Neural cell (in vitro differentiated cells): ENCODE measurements around the gene HEATR9. TPM values are rescaled to one million over a fixed set of nuclear protein-coding genes. Genes with fewer than 3 reads are reported as not detected.

Source experiments
- H2AFZ ChIP-seq: fragments of 200-600, 300-800 bp; sonication (generic), shearing (Covaris generic); 2 replicates; pipeline ENCODE4 v1.6.0; 2014; ENCODE audit warnings: low read depth, mild to moderate bottlenecking, antibody characterized with exemption, low read length, moderate library complexity
- H3F3A ChIP-seq: fragments of 200-600 bp; shearing (Covaris generic); 2 replicates; pipeline ENCODE4 v1.6.1; 2016; ENCODE audit warnings: mild to moderate bottlenecking, moderate library complexity, mixed read lengths, antibody characterized with exemption, low read length; ENCODE audit not compliant: insufficient read depth, poor library complexity, severe bottlenecking
- H3K27ac ChIP-seq: fragments of 200-600, 300-800 bp; sonication (generic), shearing (Covaris generic); 2 replicates; pipeline ENCODE4 v1.5.1; 2014; ENCODE audit warnings: mild to moderate bottlenecking, low read length, moderate library complexity
- H3K27me3 ChIP-seq: fragments of 300-800, 200-600 bp; sonication (generic), shearing (Covaris generic); 2 replicates; pipeline ENCODE4 v1.6.0; 2014; ENCODE audit warnings: mild to moderate bottlenecking, low read depth, low read length, moderate library complexity; ENCODE audit not compliant: insufficient read depth
- H3K36me3 ChIP-seq: fragments of 300-800, 200-600 bp; sonication (generic), shearing (Covaris generic); 2 replicates; pipeline ENCODE4 v1.5.1; 2014; ENCODE audit warnings: mild to moderate bottlenecking, antibody characterized with exemption, low read length, moderate library complexity; ENCODE audit not compliant: insufficient read depth
- H3K4me2 ChIP-seq: fragments of 300-800, 200-600 bp; sonication (generic), shearing (Covaris generic); 2 replicates; pipeline ENCODE4 v1.6.0; 2014; ENCODE audit warnings: mild to moderate bottlenecking, low read length
- H3K4me3 ChIP-seq: fragments of 300-800, 200-600 bp; sonication (generic), shearing (Covaris generic); 2 replicates; pipeline ENCODE4 v1.5.1; 2014; ENCODE audit warnings: mild to moderate bottlenecking, low read length, moderate library complexity
- H3K79me2 ChIP-seq: fragments of 200-600 bp; shearing (Covaris generic); replicated peaks from 2 replicates; pipeline ENCODE4 v1.6.0; 2014; ENCODE audit warnings: mild to moderate bottlenecking, low read length, moderate library complexity; ENCODE audit not compliant: insufficient read depth
- H3K9ac ChIP-seq: fragments of 300-800, 200-600 bp; sonication (generic), shearing (Covaris generic); 2 replicates; pipeline ENCODE4 v1.6.1; 2016; ENCODE audit warnings: mild to moderate bottlenecking, low read length, mixed read lengths
- H3K9me2 ChIP-seq: fragments of 200-600 bp; shearing (Covaris generic); 2 replicates; pipeline ENCODE4 v1.6.1; 2016; ENCODE audit warnings: mild to moderate bottlenecking, low read length, mixed read lengths; ENCODE audit not compliant: insufficient read depth
- H3K9me3 ChIP-seq: fragments of 200-600, 300-800 bp; sonication (generic), shearing (Covaris generic); 2 replicates; pipeline ENCODE4 v1.6.1; 2016; ENCODE audit warnings: mild to moderate bottlenecking, mixed run types, low read length, moderate library complexity, mixed read lengths
- H4K20me1 ChIP-seq: fragments of 200-600 bp; shearing (Covaris generic); 2 replicates; pipeline ENCODE4 v1.6.1; 2016; ENCODE audit warnings: mild to moderate bottlenecking, mixed run types; ENCODE audit not compliant: insufficient read depth
- CTCF ChIP-seq: fragments of 450-650 bp; IDR thresholded peaks from 2 replicates; pipeline ENCODE4 v1.5.1; 2014; ENCODE audit warnings: antibody characterized with exemption, mild to moderate bottlenecking, moderate library complexity; ENCODE audit not compliant: poor library complexity, severe bottlenecking
- EP300 ChIP-seq: fragments of 450-650 bp; conservative IDR thresholded peaks from 2 replicates; pipeline ENCODE4 v1.6.1; 2014; ENCODE audit warnings: antibody characterized with exemption, mild to moderate bottlenecking, moderate library complexity; ENCODE audit not compliant: poor library complexity, severe bottlenecking
- EZH2 ChIP-seq: fragments of 200-600, 300-800 bp; shearing (Covaris generic), sonication (generic); IDR thresholded peaks from 2 replicates; pipeline ENCODE4 v1.6.1; 2014; ENCODE audit warnings: antibody characterized with exemption, low read length, borderline replicate concordance, mild to moderate bottlenecking; ENCODE audit not compliant: insufficient read depth, poor library complexity, severe bottlenecking
- MXI1 ChIP-seq: fragments of 450-650 bp; conservative IDR thresholded peaks from 2 replicates; pipeline ENCODE4 v1.6.1; 2014; ENCODE audit warnings: antibody characterized with exemption, mild to moderate bottlenecking; ENCODE audit not compliant: poor library complexity, severe bottlenecking
- POLR2AphosphoS5 ChIP-seq: IDR thresholded peaks from 2 replicates; pipeline ENCODE4 v1.6.1; 2012
- RAD21 ChIP-seq: fragments of 450-650 bp; conservative IDR thresholded peaks from 2 replicates; pipeline ENCODE4 v1.6.1; 2014; ENCODE audit warnings: antibody characterized with exemption, mild to moderate bottlenecking, moderate library complexity
- SMC3 ChIP-seq: fragments of 450-650 bp; conservative IDR thresholded peaks from 2 replicates; pipeline ENCODE4 v1.6.1; 2014; ENCODE audit warnings: antibody characterized with exemption, mild to moderate bottlenecking, moderate library complexity; ENCODE audit not compliant: poor library complexity
- TAF1 ChIP-seq: IDR thresholded peaks from 2 replicates; pipeline ENCODE4 v1.6.1; 2012; ENCODE audit warnings: low read depth
- polyA plus RNA-seq: library from polyadenylated mRNA; depleted of rRNA; stranded (reverse); fragments of >200 nt; gene quantifications from 2 replicates; pipeline ENCODE4 v1.2.3, GENCODE V29; 2014
- TF ChIP-seq, protein P1 (sequence below): IDR thresholded peaks from 2 replicates; pipeline ENCODE4 v1.6.1; 2012; ENCODE audit warnings: borderline replicate concordance

HEATR9 gene
- polyA plus RNA-seq, 1 donor from 2014 or later, result not detected

DNA sequence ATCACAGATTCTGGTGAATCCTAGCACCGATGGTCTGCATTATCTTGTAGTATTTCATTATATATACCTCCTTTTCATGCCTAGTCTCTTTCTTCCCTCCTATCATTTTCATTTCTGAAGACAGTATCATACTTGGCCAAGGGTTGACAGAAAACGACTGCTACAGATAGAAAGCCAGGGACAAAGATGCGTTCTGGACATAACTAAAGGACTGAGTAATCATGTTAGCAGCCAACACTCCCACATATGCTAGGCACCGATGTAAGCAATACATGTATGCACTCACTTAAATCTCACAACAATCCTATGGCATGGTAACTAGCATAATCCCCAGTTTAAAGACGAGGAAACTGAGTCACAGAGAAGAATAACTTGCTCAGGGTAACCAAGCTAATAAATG is 39.0 kb upstream of the HEATR9 start:
- H3K4me2 ChIP-seq, result no peak overlapping the region
- no peaks in the 10 kb centered on the region for H3K27me3 ChIP-seq
- H3K9me3 ChIP-seq, result no peaks in the 10 kb centered on the region
- no peaks in the 10 kb centered on the region for H3F3A ChIP-seq
- H3K36me3 ChIP-seq, result no peaks in the 10 kb centered on the region
- no peaks in the 10 kb centered on the region for H3K79me2 ChIP-seq
- H3K27ac ChIP-seq, result no peak overlapping the region
- no peak overlapping the region for H3K9ac ChIP-seq
- H3K9me2 ChIP-seq, result no peaks in the 10 kb centered on the region
- H4K20me1 ChIP-seq, result no peaks in the 10 kb centered on the region
- H3K4me3 ChIP-seq, result no peak overlapping the region
- no peak for TF ChIP-seq SMC3
- no peak overlapping the region for H2AFZ ChIP-seq

DNA sequence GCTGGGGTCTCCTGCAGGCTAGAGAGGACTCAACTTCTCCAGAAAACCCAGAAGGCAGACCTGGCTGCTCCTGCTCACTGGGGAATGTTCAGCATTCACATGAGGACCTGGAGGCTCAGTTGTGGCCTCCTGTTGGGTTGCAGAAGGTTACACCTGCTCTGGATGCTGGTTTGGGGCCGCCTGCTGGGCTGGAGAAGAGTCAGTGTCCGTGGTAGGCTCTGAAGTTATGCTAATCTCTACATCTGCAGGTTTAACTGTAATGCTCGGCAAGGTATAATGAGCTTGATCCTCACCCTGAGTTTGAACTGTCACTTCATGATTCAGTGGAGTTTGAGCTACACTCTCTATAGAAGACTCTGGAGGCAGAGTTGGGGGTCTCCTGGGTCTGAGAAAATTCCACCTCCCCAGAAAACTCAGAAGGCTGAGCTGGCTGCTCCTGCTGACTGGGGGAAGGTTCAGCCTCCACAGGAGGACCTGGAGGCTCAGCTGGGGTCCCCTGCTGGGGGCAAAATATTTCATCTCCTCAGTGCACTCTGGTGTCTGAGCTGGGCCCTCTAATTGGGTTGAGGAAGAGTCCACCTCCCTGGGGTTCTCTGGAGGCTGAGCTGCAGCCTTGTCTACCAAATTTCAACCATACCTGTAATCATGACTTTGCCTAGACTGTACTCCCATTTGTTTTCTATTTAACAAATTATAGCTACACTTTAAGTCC is 38.4 kb upstream of the HEATR9 start:
- Histone ChIP-seq H2AFZ (no peak overlapping the region), H3K9ac (no peak overlapping the region), H3K4me2 (no peak overlapping the region), H4K20me1 (no peaks in the 10 kb centered on the region), H3K9me3 (no peaks in the 10 kb centered on the region), H3K4me3 (no peak overlapping the region), H3K27me3 (no peaks in the 10 kb centered on the region), H3K9me2 (no peaks in the 10 kb centered on the region), H3K36me3 (no peaks in the 10 kb centered on the region), H3K79me2 (no peaks in the 10 kb centered on the region), H3F3A (no peaks in the 10 kb centered on the region), H3K27ac (no peak overlapping the region)
- TF ChIP-seq CTCF (no peak), SMC3 (no peak), MXI1 (no peak), EZH2 (no peak), POLR2AphosphoS5 (no peak), TAF1 (no peak)

DNA sequence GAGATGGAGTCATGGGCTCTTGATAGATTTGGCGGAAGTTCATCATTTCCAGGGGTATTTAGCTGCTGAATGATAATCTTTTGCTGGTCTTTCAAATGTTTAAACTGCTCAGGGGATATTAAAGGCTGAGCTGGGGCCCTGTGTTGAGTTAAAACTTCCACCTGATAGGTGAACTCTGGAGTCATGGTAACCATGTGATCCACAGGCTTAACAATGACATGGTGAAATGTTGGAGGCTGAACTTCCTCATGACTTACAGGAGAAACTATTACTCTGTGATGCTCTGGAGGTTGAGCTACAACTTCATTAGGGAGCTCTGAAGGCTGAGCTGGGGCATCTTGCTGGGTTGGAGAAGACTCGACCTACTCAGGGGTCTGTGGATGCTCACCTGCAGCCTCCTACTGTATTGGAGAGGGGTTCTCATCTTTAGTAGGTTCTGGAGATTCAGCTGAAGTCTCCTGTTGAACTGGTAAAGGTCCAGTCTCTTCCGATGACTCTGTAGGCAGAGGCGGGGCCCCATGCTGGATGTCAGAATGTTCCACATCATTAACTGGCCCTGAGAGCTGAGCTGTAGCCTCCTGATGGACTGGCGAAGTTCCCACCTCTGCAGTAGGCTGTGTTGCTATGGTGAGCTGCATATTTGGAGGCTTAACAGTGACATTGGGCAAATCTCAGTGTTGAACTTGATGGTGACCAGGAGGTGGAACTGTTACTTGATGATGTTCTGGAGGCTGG is 37.7 kb upstream of the HEATR9 start:
- no peak for TF ChIP-seq RAD21
- TF ChIP-seq CTCF, result no peak
- no peak for TF ChIP-seq POLR2AphosphoS5
- no peak for TF ChIP-seq SMC3
- TF ChIP-seq MXI1, result no peak
- no peak for TF ChIP-seq EP300
- TF ChIP-seq, protein P1, sequence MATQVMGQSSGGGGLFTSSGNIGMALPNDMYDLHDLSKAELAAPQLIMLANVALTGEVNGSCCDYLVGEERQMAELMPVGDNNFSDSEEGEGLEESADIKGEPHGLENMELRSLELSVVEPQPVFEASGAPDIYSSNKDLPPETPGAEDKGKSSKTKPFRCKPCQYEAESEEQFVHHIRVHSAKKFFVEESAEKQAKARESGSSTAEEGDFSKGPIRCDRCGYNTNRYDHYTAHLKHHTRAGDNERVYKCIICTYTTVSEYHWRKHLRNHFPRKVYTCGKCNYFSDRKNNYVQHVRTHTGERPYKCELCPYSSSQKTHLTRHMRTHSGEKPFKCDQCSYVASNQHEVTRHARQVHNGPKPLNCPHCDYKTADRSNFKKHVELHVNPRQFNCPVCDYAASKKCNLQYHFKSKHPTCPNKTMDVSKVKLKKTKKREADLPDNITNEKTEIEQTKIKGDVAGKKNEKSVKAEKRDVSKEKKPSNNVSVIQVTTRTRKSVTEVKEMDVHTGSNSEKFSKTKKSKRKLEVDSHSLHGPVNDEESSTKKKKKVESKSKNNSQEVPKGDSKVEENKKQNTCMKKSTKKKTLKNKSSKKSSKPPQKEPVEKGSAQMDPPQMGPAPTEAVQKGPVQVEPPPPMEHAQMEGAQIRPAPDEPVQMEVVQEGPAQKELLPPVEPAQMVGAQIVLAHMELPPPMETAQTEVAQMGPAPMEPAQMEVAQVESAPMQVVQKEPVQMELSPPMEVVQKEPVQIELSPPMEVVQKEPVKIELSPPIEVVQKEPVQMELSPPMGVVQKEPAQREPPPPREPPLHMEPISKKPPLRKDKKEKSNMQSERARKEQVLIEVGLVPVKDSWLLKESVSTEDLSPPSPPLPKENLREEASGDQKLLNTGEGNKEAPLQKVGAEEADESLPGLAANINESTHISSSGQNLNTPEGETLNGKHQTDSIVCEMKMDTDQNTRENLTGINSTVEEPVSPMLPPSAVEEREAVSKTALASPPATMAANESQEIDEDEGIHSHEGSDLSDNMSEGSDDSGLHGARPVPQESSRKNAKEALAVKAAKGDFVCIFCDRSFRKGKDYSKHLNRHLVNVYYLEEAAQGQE, result no peak
- TF ChIP-seq EZH2, result no peak
- TF ChIP-seq TAF1, result no peak
- H3F3A ChIP-seq, result no peaks in the 10 kb centered on the region
- H2AFZ ChIP-seq, result no peak overlapping the region
- no peaks in the 10 kb centered on the region for H3K9me3 ChIP-seq
- no peak overlapping the region for H3K27ac ChIP-seq
- H3K36me3 ChIP-seq, result no peaks in the 10 kb centered on the region
- H3K27me3 ChIP-seq, result no peaks in the 10 kb centered on the region
- H3K79me2 ChIP-seq, result no peaks in the 10 kb centered on the region
- H3K9me2 ChIP-seq, result no peaks in the 10 kb centered on the region
- H3K4me3 ChIP-seq, result no peak overlapping the region
- H4K20me1 ChIP-seq, result no peaks in the 10 kb centered on the region
- no peak overlapping the region for H3K9ac ChIP-seq
- H3K4me2 ChIP-seq, result no peak overlapping the region
